Fibroblast of peridontal ligament (primary cell): ENCODE data around the gene NIFK.
A peak's percentile ranks its signal among the peaks of the same experiment; 100 is the strongest.

Source experiments
- DNase-seq: peaks from one replicate; pipeline ENCODE4 v3.0.0-alpha.2; 2010; ENCODE audit errors: extremely low read depth

The NIFK gene

DNA sequence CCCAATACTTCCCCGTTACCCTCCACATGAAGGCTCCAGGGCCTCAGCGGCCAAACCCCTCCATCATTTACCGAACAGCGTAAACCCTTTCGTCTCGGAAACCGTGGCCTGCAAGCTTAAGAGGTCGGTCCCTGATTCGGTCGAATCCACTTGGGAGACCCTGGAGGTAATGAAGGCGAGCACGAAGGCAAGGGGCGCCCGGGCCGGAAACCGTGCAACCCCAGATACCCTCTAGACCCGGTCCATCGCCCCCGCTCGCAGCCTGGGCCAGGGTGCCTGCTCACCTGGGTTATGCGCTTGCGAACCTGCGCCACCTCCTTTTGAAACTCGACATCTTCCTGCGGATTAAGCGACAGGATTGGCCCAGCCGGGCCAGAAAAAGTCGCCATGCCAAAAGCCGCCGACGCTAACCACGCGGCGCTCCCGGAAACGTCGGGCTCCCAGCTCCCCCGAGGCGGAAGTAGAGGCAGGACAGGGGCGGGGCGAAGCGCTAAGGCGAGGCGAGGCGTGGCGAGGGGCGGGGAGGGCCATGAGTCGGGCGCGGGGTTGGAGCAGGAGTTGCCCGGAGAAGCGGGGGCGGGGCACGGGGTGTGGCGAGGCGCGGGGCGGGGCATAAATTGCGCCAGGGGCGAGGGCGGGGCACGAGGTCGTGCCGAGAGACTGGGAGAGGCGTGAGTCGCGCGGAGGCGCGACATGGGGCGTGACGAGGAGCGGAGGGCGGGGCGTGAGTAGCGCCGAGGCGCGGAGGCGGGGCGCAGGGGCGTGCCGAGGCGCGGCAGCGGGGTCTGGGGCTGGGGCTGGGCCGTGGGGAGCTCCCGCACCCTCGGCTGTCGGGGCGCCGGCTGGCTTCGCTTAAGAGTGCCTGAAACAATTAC lies at the start of gene NIFK:
NIFK (minus strand) TSS at position 414 of the 875 bp plus-strand sequence; CDS start at position 389, 25 bp downstream.
- DNase-seq = peak; percentile 93

DNA sequence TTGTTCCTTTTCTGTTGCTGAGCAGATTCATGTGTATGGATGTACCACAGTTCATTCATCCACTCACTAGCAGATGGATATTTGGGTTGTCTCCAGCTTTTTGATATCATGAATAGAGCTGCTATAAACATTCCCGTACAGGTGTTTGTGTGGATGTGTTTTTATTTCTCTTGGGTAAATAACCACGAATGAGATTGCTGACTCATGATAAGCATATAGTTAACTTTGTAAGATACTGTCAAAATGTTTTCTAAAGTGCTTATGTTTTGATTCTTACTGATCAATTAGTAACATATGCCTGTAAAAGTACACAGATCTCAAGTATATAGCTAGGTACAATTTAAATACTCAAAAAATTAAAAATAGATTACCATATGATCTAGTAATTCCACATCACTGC lies 46.5 kb upstream of the NIFK start:
- no peak for DNase-seq

DNA sequence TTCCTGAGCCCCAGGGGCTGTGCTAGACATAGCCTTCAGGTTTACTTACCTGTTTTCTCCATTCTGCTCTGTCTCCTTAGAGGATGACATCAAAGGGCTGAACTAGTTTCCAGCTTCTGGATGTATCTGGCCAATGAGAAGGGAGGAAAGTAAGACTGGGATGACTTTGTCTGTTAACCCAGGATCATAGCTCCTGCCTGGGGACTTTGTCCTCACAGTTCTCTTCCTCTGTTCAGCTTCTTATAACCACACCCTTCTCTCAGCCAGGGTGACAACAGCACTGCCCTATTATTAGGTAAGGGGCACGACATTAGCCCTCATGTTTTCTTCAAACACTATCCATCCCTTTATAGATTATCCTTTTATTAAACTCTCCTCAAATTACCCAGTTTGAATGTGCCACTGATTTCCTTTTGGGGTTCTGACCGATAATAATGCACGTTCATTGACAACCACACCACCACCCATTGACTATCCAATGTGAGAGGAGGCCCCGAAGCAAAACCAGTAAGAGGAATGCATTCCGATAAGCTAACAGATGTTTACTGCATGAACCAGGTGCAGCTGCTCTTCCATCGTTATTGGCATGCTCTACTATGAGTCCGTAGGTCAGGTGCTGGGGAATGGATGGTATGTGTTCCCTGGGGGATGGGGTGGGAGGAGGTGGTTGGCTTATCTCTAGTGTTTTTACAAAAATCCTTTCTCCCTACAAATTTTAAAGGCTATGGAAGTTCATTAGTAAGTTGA lies 42.2 kb upstream of the NIFK start:
- DNase-seq = no peak

DNA sequence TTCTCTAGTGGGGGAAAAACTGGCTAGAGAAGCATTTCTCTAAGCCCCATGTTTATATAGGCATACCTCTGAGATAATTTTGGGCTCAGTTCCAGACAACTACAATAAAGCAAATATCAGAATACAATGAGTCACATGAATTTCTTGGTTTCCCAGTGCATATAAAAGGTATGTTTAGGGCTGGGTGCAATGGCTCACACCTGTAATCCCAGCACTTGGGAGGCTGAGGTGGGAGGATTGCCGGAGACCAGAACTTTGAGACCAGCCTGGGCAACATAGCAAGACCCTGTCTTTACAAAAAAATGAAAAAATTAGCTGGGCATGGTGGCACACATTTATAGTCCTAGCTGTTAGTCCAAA lies 41.0 kb upstream of the NIFK start:
- no peak for DNase-seq

DNA sequence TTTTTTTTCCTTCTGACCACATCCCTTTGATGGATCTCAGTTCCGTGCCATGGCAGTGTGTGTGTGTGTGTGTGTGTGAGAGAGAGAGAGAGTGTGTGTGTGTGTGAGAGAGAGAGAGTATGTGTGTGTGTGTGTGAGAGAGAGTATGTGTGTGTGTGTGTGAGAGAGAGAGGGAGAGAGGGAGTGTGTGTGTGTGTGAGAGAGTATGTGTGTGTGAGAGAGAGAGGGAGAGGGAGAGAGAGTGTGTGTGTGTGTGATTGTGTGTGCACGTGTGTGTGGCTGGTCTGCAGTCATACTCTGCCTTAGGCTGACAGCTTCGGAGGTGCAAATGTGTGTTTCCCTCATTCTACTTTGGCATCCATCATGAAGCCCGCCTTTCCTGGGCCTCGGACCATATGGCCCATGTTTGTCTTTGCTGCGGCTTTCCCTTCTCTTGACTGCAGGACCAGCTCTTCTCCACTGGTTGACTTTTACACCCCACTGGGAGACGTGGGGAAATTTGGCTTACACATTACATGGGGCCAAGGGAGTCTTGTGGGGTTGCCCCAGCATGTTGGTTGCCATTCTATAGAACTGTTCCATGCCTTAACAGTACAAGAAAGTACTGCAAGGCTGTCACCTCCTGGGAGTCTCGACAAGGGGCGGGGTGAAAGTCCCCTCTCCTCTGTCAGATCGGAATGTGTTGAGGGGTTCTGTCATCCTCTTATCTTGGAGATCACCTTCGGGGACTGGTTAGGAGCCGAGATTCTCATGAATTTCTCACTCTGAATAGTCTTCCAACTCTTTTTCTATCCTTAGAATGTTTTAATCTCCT lies 40.4 kb upstream of the NIFK start:
- no peak for DNase-seq

DNA sequence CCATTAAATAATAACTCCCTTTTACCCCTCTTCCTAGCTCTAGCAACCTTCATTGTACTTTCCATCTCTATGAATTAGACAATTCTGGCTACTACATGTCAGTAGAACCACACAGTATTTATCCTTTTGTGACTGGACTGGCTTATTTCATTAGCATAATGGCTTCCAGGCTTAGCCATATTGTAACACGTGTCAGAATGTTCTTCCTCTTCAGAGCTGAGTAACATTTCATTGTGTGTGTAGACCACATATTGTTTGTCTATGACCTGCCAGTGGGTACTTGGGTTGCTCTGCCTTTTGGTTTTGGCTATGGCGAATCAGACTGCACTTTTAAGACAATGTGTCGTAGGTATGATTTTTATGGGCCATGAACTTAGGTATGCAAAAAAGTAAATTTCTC lies 39.7 kb upstream of the NIFK start:
- no peak for DNase-seq

DNA sequence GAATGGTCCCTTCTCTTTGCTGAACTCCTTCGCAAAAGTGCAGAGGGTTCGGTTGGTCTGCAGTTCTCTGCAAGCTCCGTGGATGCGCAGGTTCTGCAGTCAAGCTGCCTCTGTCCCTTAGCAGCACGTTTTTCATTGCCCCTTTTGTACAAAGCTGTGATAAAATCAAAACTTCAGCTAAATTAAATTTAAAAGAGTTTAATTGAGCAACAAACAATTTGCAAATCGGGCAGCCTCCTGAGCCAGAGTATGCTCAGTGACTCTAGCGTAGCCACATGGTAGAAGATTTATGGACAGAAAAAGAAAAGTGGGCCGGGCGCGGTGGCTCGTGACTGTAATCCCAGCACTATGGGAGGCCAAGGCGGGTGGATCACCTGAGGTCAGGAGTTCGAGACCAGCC lies 37.6 kb upstream of the NIFK start:
- no peak for DNase-seq

DNA sequence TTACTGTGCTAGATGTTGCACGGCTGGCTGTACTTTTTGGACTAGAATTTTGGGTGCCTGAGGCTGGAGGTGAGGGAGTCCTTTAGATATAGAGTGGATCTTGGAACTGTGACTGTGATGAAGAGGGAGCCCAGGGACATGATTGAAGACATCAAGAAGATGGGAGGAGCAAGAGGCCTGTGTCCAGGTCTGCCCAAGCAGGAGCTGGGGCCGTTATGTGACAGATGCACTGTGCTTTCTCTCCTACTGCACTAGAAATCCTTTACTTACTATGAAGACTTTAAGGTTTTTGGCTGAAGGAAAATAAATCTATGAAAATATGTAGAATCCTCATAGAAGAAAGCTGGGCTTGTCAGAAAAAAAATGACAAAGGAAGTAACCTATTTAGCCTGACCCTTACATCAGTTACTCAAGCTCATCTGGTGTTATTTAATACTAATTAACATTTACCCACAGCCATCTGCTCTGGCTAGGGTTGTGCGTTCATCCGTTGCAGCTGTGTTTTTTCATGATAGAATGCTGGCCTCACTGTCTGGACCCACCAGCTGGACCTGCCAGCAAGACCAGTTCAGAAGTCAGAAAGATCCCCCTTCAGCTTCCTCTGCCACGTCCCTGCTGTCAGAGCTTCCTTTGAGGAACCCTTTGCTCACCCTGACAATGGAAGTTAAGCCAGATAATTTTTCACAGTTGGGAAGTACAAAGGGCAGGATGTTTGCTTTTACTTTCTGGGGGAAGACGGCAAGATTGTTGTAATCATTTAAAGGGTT lies 35.5 kb upstream of the NIFK start:
- peak; percentile 35 for DNase-seq

DNA sequence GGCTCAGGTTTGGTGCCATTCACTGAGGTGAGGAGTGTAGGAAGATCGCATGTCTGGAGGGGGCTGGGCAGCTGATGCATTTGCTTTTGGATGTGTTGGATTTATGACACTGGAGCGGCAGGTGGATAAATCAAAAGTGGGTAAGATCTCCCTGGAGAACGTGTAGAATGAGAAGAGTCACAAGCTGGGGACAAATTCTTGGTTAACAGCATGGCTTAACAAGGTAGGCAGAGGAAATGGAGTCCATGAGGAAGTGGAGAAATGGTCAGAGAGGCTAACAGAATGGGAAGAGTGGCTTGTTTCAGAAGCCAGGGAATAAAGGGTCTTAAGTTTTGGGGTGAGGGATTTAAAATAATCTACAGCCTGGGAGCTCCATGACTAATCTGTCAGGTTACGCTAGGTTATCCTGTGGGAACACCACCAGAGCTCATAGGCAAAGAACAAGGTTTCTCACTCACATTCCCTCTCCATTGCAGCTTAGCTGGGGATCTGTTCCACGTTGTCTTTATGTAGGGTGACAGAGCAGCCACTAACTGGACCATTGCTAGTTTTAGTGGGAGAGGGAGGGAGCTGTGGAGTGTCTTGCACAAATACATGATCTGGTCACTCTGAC lies 31.6 kb upstream of the NIFK start:
- DNase-seq = no peak

DNA sequence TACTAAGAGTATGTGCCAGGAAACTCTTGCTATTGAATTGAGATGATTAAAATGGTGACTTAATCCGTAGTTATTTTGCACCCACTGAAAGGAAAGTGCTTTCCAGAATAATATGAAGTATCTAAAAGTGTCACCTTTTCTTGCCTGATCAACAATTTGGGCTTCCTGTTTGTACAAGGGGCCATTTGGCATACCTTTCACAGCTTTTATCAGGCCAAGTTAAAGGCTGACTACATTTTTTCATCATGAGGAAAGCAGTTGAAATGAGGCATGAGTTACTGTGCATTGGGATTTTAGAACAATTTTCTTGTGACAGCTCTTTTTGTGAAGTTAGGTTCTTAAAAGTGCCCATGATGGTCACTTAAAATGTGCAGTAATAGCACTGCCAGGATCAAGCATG lies 29.9 kb upstream of the NIFK start:
- no peak for DNase-seq

DNA sequence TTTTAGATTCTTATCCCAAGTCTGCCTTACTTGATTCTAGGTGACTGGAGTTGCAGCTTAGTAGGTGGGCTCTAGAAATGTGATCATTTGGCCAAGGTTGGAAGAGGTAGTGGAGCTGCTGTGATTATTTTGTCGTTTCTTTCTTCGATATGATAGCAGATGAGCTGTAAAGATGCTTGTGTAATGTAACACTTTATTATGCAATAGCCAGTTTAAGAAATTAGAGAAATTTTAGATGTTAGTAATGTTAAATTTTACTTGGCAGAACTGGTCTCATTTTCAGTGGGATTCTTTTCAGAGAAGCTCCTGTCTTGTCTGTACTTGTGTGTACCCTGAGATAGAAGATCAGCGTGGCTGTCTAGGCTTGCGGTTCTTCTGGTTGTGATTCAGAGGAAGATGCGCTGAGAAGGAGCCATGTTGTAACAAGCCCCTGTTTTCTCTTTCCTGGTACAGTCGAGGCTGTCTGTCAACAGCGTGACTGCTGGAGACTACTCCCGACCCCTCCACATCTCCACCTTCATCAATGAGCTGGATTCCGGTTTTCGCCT lies 28.1 kb upstream of the NIFK start:
- DNase-seq = no peak

DNA sequence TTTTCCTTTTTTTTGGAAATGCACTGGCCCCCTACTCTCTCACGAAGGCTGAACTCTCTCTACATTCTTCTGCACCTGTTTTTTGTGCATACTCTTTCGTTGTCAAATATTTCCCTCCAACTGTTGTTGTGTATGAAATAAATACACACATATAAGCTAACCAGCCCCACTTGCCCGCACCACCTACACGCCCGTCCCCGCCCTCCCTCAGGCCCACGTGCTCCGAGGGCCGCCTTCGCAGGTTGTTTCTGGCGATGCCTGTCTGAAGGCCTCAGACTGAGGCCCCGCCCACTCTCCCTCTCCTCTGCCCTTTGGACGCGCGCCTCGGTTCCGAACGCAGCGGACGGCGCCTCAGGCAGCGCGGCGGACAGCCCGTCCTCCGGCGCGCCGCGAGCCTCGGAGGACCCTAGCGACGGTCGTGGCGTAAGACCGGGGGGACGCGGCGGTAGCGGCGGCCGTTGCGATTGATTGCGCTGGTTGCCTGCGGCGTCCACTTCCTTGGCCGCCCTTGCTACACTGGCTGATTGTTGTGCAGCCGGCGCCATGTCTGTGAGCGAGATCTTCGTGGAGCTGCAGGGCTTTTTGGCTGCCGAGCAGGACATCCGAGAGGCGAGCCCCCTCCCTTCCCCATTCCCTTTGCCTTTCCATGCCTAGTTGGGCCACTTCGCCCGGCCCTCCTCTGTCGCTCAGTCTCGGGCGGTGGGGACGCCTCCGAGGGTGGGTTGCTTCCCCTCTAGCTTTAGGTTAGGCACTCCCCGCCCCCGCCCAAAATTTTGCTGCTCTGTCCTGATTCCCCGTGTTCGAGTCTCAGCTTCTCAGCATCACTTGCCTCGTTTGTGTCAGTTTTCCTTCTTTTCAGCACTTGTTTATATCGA lies 18.8 kb upstream of the NIFK start, which contains the start of gene TSN:
TSN (plus strand) TSS at position 415 of the 875 bp plus-strand sequence; CDS start at position 544, 129 bp downstream.
- DNase-seq = peak; percentile 94

DNA sequence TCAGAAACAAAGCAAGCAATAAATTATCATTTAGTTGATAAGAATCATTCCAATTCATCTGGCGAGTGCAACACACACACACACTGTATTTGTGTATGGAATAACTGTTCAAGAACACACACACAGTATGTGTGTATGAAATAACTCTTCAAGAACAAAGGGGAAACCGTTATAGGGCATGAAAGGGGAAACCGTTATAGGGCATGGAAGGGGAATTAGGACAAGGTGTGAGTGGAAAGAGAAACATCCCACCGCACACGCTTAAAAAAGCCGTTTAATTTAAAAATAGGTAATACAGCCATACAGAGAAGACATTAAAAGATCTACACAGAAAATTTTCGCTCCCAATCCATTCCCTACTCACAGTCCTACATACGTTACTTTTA lies 18.2 kb upstream of the NIFK start:
- no peak for DNase-seq

DNA sequence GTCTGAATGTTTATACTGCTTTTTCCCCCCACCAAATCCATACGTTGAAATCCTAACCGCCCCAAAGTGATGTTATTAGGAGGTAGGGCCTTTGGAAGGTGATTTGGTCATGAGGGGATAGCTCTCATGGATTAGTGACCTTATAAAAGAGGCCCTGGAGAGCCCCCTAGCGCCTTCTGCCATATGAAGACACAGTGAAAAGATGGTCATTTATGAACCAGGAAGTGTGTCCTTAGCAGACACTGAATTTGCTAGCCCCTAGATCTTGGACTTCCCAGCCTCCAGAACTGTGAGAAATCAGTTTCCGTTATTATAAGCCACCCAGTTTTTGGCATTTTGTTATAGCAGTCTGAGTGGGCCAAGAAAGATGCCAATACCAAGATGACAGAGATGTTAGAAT lies 11.5 kb upstream of the NIFK start:
- peak; percentile 54 for DNase-seq

DNA sequence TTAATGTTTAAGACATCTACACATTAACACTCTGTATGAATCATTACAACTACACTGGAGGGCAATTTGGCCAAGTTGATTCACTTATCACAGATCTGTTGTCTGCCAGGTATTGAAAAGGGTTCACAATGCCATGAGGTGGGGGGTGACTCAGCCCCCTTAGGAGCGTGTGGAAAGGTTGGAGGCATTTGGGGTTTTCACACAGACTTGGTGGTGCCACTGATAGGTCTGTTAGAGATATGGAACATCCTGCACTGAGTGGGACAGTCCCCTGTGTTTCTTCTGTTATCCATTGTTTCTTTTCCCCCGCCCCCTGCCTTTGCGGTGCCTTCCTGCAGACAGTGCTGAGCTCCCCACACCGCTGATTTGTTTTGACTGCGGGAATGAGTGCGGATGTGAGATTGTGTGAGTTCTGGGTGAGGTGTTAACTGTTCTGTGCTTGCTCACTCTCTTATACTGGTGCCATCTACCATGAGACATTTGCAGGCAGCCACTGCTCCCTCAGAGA lies 9.4 kb upstream of the NIFK start:
- no peak for DNase-seq

DNA sequence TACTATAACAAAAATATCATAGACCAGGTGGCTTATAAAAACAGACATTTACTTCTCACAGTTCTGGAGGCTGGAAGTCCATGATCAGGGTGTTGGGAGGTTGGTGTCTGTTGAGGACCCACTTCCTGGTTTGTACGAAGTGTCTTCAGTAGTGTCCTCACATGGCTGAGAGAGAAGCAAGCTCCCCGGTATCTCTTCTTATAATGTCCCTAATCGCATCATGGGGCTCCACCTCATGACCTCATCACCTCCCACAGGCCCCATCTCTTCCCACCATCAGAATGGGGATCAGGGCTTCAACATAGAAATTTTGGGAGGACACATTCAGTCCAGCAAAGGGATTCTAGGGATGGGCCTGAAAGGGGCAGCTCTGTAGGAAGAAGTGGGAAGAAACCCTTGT lies 4.8 kb upstream of the NIFK start:
- no peak for DNase-seq

DNA sequence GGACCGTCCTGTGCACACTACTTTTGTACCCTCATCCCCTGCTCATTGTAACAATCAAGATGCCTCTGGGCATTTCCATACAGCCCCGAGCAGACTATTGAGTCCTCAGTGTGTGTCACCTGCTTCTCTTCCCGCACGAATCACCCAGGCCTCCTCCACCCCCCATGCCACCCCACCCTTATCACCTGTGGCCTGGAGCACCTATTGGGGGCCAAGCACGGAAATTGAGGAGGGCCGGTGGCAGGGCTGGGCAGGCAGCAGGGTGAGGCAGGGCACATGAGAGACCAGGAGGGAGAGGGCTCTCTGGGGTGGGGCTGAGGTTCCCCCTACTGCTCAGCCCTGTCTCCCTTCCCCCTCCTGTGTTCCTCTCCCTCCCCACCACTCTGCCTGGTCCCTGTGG lies 4.3 kb upstream of the NIFK start:
- no peak for DNase-seq

DNA sequence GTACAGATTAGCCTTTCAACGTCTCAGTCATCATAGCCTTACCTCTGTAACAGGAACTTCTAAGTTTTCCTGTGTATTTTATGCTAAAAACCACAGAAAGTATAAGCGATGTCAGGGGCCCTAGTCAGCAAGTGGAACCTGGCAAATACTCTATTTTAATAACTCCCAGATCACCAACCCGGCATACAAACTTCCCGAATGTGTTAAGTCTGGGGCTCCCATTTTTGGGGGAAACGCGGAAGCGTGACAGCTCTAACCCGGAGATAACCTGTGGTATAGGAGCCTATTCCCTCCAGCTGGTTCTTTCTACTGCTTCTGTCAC lies 574 bp downstream of the NIFK start:
- DNase-seq = no peak

DNA sequence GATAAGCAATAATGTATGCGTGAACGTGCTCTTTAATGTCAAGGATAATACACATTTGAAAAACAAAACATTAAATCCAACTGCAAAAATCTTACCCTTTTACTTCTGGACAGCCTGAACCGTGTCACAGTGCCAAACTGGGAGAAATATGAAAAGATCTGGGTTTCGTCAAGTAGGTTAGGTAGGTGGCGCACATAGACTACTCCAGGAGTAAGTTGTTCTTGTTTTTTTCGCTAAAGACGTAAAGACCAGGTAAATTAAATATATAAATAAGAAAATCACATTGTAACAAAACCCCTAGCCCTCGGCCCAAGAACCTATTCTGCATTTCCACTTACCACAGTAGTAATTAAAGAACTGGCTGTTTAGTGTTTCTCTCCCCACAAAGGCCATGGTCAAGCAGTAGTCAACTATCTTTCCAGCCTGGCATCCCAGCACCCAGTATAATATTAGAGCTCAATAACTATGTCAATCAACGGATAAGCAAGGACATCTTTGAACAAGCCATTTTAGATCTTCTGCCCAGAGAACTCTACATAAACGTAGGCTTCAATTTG lies 1.1 kb downstream of the NIFK start:
- peak; percentile 26 for DNase-seq
